VCaP (cell line): Measurements from ENCODE around the gene BEGAIN.

ENCODE experiments used
- H3K27ac ChIP-seq: fragments of 450-650 bp; 2 replicates; pipeline ENCODE4 v1.5.1; 2017
- CTCF ChIP-seq: fragments of 450-650 bp; conservative IDR thresholded peaks from 2 replicates; pipeline ENCODE4 v1.5.1; 2017; ENCODE audit warnings: mild to moderate bottlenecking, moderate library complexity

The BEGAIN gene

GRCh38 chr14:100583245-100583644, 4.0 kb downstream of the BEGAIN start:
- no peak for TF ChIP-seq CTCF
- H3K27ac ChIP-seq, result no peak overlapping the region

GRCh38 chr14:100582496-100583165, 4.6 kb downstream of the BEGAIN start:
- no peak overlapping the region for H3K27ac ChIP-seq

GRCh38 chr14:100581228-100582145, 5.7 kb downstream of the BEGAIN start:
- TF ChIP-seq CTCF, result no peak
- H3K27ac ChIP-seq, result no peak overlapping the region

More at GRCh38 chr14:100582496-100583165, 4.6 kb downstream of the BEGAIN start:
- TF ChIP-seq CTCF, result no peak

GRCh38 chr14:100580316-100581227, 6.6 kb downstream of the BEGAIN start:
- no peak for TF ChIP-seq CTCF
- H3K27ac ChIP-seq, result no peak overlapping the region

- TF ChIP-seq CTCF, result no peak
- no peak overlapping the region for H3K27ac ChIP-seq
These were observed 8.7 kb downstream of the BEGAIN start for GRCh38 chr14:100578552-100578951.

GRCh38 chr14:100577986-100578431, 9.2 kb downstream of the BEGAIN start:
- no peak overlapping the region for H3K27ac ChIP-seq
- TF ChIP-seq CTCF, result no peak
